AG10803 (cell line): ENCODE data around the gene FCRLA.
"Not testable (repeated sequence)": the region's sequence is repeated elsewhere in the genome, so short reads cannot be mapped to it uniquely, and the experiment has no call there.

ENCODE experiments used
- DNase-seq: peaks from one replicate; pipeline ENCODE4 v3.0.0; 2010; ENCODE audit warnings: low read depth
- H3K4me3 ChIP-seq: 2 replicates; pipeline ENCODE4 v1.5.1; 2011; ENCODE audit warnings: mild to moderate bottlenecking, low read length, control low read depth
- CTCF ChIP-seq: conservative IDR thresholded peaks from 2 replicates; pipeline ENCODE4 v1.5.1; 2011; ENCODE audit warnings: mild to moderate bottlenecking, low read length, control low read depth, inconsistent platforms

FCRLA gene

GRCh38 chr1:161706482-161707347 lies at the start of gene FCRLA:
Gene FCRLA, plus strand, starts transcription at chr1:161707229. Its CDS starts 36 bp downstream, at chr1:161707265.
- peak; percentile 91 for DNase-seq
- no peak for TF ChIP-seq CTCF
- no peak within 1 kb of the TSS for H3K4me3 ChIP-seq

GRCh38 chr1:161658524-161658923 lies 48.5 kb upstream of the FCRLA start:
- not testable (repeated sequence) for DNase-seq

GRCh38 chr1:161661660-161662311 lies 45.2 kb upstream of the FCRLA start:
- H3K4me3 ChIP-seq, DNase-seq: not testable (repeated sequence)

More at GRCh38 chr1:161658524-161658923, 48.5 kb upstream of the FCRLA start:
- not testable (repeated sequence) for H3K4me3 ChIP-seq

GRCh38 chr1:161662684-161663339 lies 44.2 kb upstream of the FCRLA start, which contains the start of gene FCGR2B:
Gene FCGR2B, plus strand, starts transcription at chr1:161663143. Its CDS starts 99 bp downstream, at chr1:161663242.
- not testable (repeated sequence) for H3K4me3 ChIP-seq

GRCh38 chr1:161663569-161663968 lies 43.5 kb upstream of the FCRLA start:
- DNase-seq, H3K4me3 ChIP-seq: not testable (repeated sequence)

More at GRCh38 chr1:161662684-161663339, 44.2 kb upstream of the FCRLA start, which contains the start of gene FCGR2B:
- DNase-seq: not testable (repeated sequence)

GRCh38 chr1:161664689-161665088 lies 42.3 kb upstream of the FCRLA start:
- not testable (repeated sequence) for H3K4me3 ChIP-seq, DNase-seq

- DNase-seq, H3K4me3 ChIP-seq: not testable (repeated sequence)
Observed at GRCh38 chr1:161671045-161672020, 35.7 kb upstream of the FCRLA start.

- not testable (repeated sequence) for H3K4me3 ChIP-seq, DNase-seq
Observed at GRCh38 chr1:161673437-161673836, 33.6 kb upstream of the FCRLA start.

- DNase-seq: not testable (repeated sequence)
Observed at GRCh38 chr1:161674447-161674846, 32.6 kb upstream of the FCRLA start.

GRCh38 chr1:161674908-161675307 lies 32.1 kb upstream of the FCRLA start:
- not testable (repeated sequence) for DNase-seq, H3K4me3 ChIP-seq

More at GRCh38 chr1:161674447-161674846, 32.6 kb upstream of the FCRLA start:
- not testable (repeated sequence) for H3K4me3 ChIP-seq

GRCh38 chr1:161676441-161676840 lies 30.6 kb upstream of the FCRLA start:
- H3K4me3 ChIP-seq: no peak overlapping the region
- TF ChIP-seq CTCF: no peak
- DNase-seq: no peak
